Mesendoderm (in vitro differentiated cells): Measurements from ENCODE around the gene CDK5RAP2.

ENCODE experiments used
- DNase-seq: peaks from one replicate; pipeline ENCODE4 v3.0.0; 2013
- H2AK5ac ChIP-seq: 2 replicates; pipeline ENCODE4 v1.6.1; 2013; ENCODE audit warnings: low read length, inconsistent platforms
- H2BK120ac ChIP-seq: 2 replicates; pipeline ENCODE4 v1.6.1; 2013; ENCODE audit warnings: low read depth, mild to moderate bottlenecking, low read length, moderate library complexity, mixed read lengths
- H2BK15ac ChIP-seq: replicated peaks from 2 replicates; pipeline ENCODE4 v1.6.1; 2013; ENCODE audit warnings: low read depth, mild to moderate bottlenecking, moderate library complexity
- H2BK5ac ChIP-seq: 2 replicates; pipeline ENCODE4 v1.6.1; 2013; ENCODE audit warnings: low read length, inconsistent platforms
- H3K18ac ChIP-seq: 2 replicates; pipeline ENCODE4 v1.6.1; 2013; ENCODE audit warnings: mild to moderate bottlenecking, low read length, mixed read lengths
- H3K23ac ChIP-seq: one replicate; pipeline ENCODE4 v1.6.1; 2013; ENCODE audit warnings: low read length
- H3K27ac ChIP-seq: 2 replicates; pipeline ENCODE4 v1.5.1; 2013; ENCODE audit warnings: low read depth, mild to moderate bottlenecking, inconsistent platforms, low read length, moderate library complexity
- H3K27me3 ChIP-seq: 2 replicates; pipeline ENCODE4 v1.6.1; 2013; ENCODE audit warnings: low read length, control low read depth, mild to moderate bottlenecking, inconsistent platforms; ENCODE audit not compliant: insufficient read depth, poor library complexity
- H3K36me3 ChIP-seq: 2 replicates; pipeline ENCODE4 v1.6.1; 2013; ENCODE audit warnings: low read length, inconsistent platforms; ENCODE audit not compliant: control insufficient read depth, insufficient read depth
- H3K4ac ChIP-seq: one replicate; pipeline ENCODE4 v1.6.1; 2013; ENCODE audit warnings: low read depth, mild to moderate bottlenecking, low read length, moderate library complexity
- H3K4me1 ChIP-seq: 2 replicates; pipeline ENCODE4 v1.6.1; 2013; ENCODE audit warnings: low read depth, low read length, inconsistent platforms; ENCODE audit not compliant: control insufficient read depth
- H3K4me2 ChIP-seq: 2 replicates; pipeline ENCODE4 v1.6.1; 2013; ENCODE audit warnings: low read length
- H3K4me3 ChIP-seq: 2 replicates; pipeline ENCODE4 v1.5.1; 2013; ENCODE audit warnings: mild to moderate bottlenecking, low read length
- H3K56ac ChIP-seq: one replicate; pipeline ENCODE4 v1.6.1; 2013; ENCODE audit warnings: low read length
- H3K79me1 ChIP-seq: 2 replicates; pipeline ENCODE4 v1.6.1; 2013; ENCODE audit warnings: low read length, inconsistent platforms
- H3K79me2 ChIP-seq: 2 replicates; pipeline ENCODE4 v1.6.1; 2013; ENCODE audit warnings: mild to moderate bottlenecking, low read length; ENCODE audit not compliant: control insufficient read depth, insufficient read depth
- H3K9ac ChIP-seq: 2 replicates; pipeline ENCODE4 v1.6.1; 2013; ENCODE audit warnings: low read length, inconsistent platforms
- H4K5ac ChIP-seq: one replicate; pipeline ENCODE4 v1.6.1; 2013; ENCODE audit warnings: low read length
- H4K8ac ChIP-seq: one replicate; pipeline ENCODE4 v1.6.1; 2013; ENCODE audit warnings: low read depth, mild to moderate bottlenecking, control low read depth, low read length, moderate library complexity
- WGBS: extraction: QIAGEN DNeasy Blood & Tissue Kit; methylation state at CpG from one replicate; pipeline ENCODE4 v1.1.7; 2013; ENCODE audit warnings: low lambda C conversion rate, missing lambda C conversion rate; ENCODE audit not compliant: insufficient coverage; ENCODE audit errors: extremely low coverage; 5-methylcytosine and 5-hydroxymethylcytosine counted together

CDK5RAP2 gene

GRCh38 chr9:120579139-120580050 lies 572 bp downstream of the CDK5RAP2 start:
- peak overlapping the region; percentile 89 for H3K4me2 ChIP-seq
- peak overlapping the region; percentile 62 for H2AK5ac ChIP-seq
- H3K27me3 ChIP-seq: no peaks in the 10 kb centered on the region
- peaks cover 6% of the 10 kb centered on the region for H3K4me1 ChIP-seq
- peak overlapping the region; percentile 84 for H3K9ac ChIP-seq
- peak overlapping the region; percentile 25 for H3K27ac ChIP-seq
- H3K56ac ChIP-seq: peak overlapping the region; percentile 91
- no peaks in the 10 kb centered on the region for H3K36me3 ChIP-seq
- peak overlapping the region; percentile 89 for H3K18ac ChIP-seq
- H3K79me1 ChIP-seq: peaks cover 12% of the 10 kb centered on the region
- H3K79me2 ChIP-seq: peaks cover 31% of the 10 kb centered on the region
- no peak overlapping the region for H4K5ac ChIP-seq
- peak overlapping the region; percentile 92 for H3K4me3 ChIP-seq
- peak overlapping the region; percentile 19 for H2BK5ac ChIP-seq
- peak overlapping the region; percentile 81 for H3K4ac ChIP-seq
- WGBS: no CpG with 5 or more reads among the region's 31 CpGs
- peak; percentile 65 for DNase-seq
- peak overlapping the region; percentile 79 for H4K8ac ChIP-seq
- no peak overlapping the region for H2BK15ac ChIP-seq
- H3K23ac ChIP-seq: peak overlapping the region; percentile 86
- H2BK120ac ChIP-seq: peak overlapping the region; percentile 23

GRCh38 chr9:120574473-120574872 lies 5.5 kb downstream of the CDK5RAP2 start:
- H3K4ac ChIP-seq: no peak overlapping the region
- no peak for DNase-seq
- H2AK5ac ChIP-seq: no peak overlapping the region
- H3K79me2 ChIP-seq: peaks cover 39% of the 10 kb centered on the region
- no peaks in the 10 kb centered on the region for H3K27me3 ChIP-seq
- no peak overlapping the region for H2BK120ac ChIP-seq
- no peak overlapping the region for H3K56ac ChIP-seq
- H3K27ac ChIP-seq: no peak overlapping the region
- H3K36me3 ChIP-seq: peaks cover 4% of the 10 kb centered on the region
- H3K23ac ChIP-seq: no peak overlapping the region
- no peak overlapping the region for H3K4me2 ChIP-seq
- H4K5ac ChIP-seq: no peak overlapping the region
- H3K18ac ChIP-seq: no peak overlapping the region
- H3K4me1 ChIP-seq: peaks cover 6% of the 10 kb centered on the region
- H3K4me3 ChIP-seq: no peak overlapping the region
- peaks cover 18% of the 10 kb centered on the region for H3K79me1 ChIP-seq
- WGBS: no CpG with 5 or more reads among the region's 2 CpGs
- H2BK15ac ChIP-seq: no peak overlapping the region
- H4K8ac ChIP-seq: no peak overlapping the region
- no peak overlapping the region for H2BK5ac ChIP-seq
- H3K9ac ChIP-seq: no peak overlapping the region

GRCh38 chr9:120572472-120572871 lies 7.5 kb downstream of the CDK5RAP2 start:
- Histone ChIP-seq H3K27ac (no peak overlapping the region), H3K4me1 (no peaks in the 10 kb centered on the region), H3K23ac (no peak overlapping the region), H3K27me3 (no peaks in the 10 kb centered on the region), H3K4ac (no peak overlapping the region), H3K9ac (no peak overlapping the region), H3K4me2 (no peak overlapping the region), H2BK15ac (no peak overlapping the region), H2AK5ac (no peak overlapping the region), H4K5ac (no peak overlapping the region), H3K36me3 (peaks cover 8% of the 10 kb centered on the region), H2BK5ac (no peak overlapping the region), H4K8ac (no peak overlapping the region), H2BK120ac (no peak overlapping the region), H3K18ac (no peak overlapping the region), H3K79me2 (peaks cover 25% of the 10 kb centered on the region), H3K4me3 (no peak overlapping the region), H3K56ac (no peak overlapping the region), H3K79me1 (peaks cover 11% of the 10 kb centered on the region)
- no peak for DNase-seq
- no CpG with 5 or more reads among the region's 1 CpG for WGBS

- Histone ChIP-seq H2AK5ac (no peak overlapping the region), H3K27me3 (no peaks in the 10 kb centered on the region), H3K4me2 (no peak overlapping the region), H4K5ac (no peak overlapping the region), H2BK15ac (no peak overlapping the region), H2BK5ac (no peak overlapping the region), H4K8ac (no peak overlapping the region), H3K4me3 (no peak overlapping the region), H3K79me1 (peaks cover 11% of the 10 kb centered on the region), H2BK120ac (no peak overlapping the region), H3K79me2 (peaks cover 19% of the 10 kb centered on the region), H3K56ac (no peak overlapping the region), H3K4ac (no peak overlapping the region), H3K9ac (no peak overlapping the region), H3K18ac (no peak overlapping the region), H3K36me3 (peaks cover 8% of the 10 kb centered on the region), H3K23ac (no peak overlapping the region), H3K27ac (no peak overlapping the region), H3K4me1 (no peaks in the 10 kb centered on the region)
- no peak for DNase-seq
- WGBS: no CpG with 5 or more reads among the region's 11 CpGs
Measured at GRCh38 chr9:120571443-120572257, 8.3 kb downstream of the CDK5RAP2 start.

GRCh38 chr9:120570296-120570695 lies 9.7 kb downstream of the CDK5RAP2 start:
- no peaks in the 10 kb centered on the region for H3K27me3 ChIP-seq
- H3K27ac ChIP-seq: no peak overlapping the region
- H3K4me2 ChIP-seq: no peak overlapping the region
- no peak overlapping the region for H2BK5ac ChIP-seq
- no peak overlapping the region for H2AK5ac ChIP-seq
- peaks cover 19% of the 10 kb centered on the region for H3K79me2 ChIP-seq
- H3K56ac ChIP-seq: no peak overlapping the region
- no peak for DNase-seq
- no peak overlapping the region for H4K5ac ChIP-seq
- H3K4me1 ChIP-seq: no peaks in the 10 kb centered on the region
- H2BK120ac ChIP-seq: no peak overlapping the region
- H3K4me3 ChIP-seq: no peak overlapping the region
- H3K79me1 ChIP-seq: peaks cover 10% of the 10 kb centered on the region
- no peak overlapping the region for H2BK15ac ChIP-seq
- H4K8ac ChIP-seq: no peak overlapping the region
- no peak overlapping the region for H3K9ac ChIP-seq
- no peak overlapping the region for H3K4ac ChIP-seq
- H3K36me3 ChIP-seq: peaks cover 11% of the 10 kb centered on the region
- H3K18ac ChIP-seq: no peak overlapping the region
- no CpG with 5 or more reads among the region's 5 CpGs for WGBS
- no peak overlapping the region for H3K23ac ChIP-seq
